Body of pancreas (tissue), 4 donors: ENCODE results near the gene SLC25A29. TPM values are rescaled to one million over a fixed set of nuclear protein-coding genes. Genes with fewer than 3 reads are reported as not detected.
A peak's percentile ranks its signal among the peaks of the same experiment; 100 is the strongest.

ENCODE experiments used
- ATAC-seq: fragments of 150-250 bp; one replicate; pipeline ENCODE4 v1.9.1; 2016
- DNase-seq, 4 donors: peaks; one replicate each; pipeline ENCODE4 v3.0.0-alpha.2; 2019
- H3K27ac ChIP-seq, 4 donors: fragments of 200-600 bp; sonication (generic); 1 replicate in 3 of 4; 2 replicates in 1 of 4; pipeline versions ENCODE4 v1.5.1 to v1.6.1; 2016 to 2019; ENCODE audit warnings: mild to moderate bottlenecking in 1 of 4, mixed read lengths in 1 of 4, moderate library complexity in 1 of 4
- H3K27me3 ChIP-seq, 2 donors: fragments of 200-600 bp; sonication (generic); one replicate each; pipeline ENCODE4 v1.6.0; 2016; ENCODE audit warnings: mild to moderate bottlenecking in 1 of 2
- H3K36me3 ChIP-seq, 2 donors: fragments of 200-600 bp; sonication (generic); replicated peaks in 1 of 2; 2 replicates each; pipeline ENCODE4 v1.5.1; 2016; ENCODE audit warnings: low read depth in 2 of 2; ENCODE audit not compliant: insufficient read depth in 1 of 2
- H3K4me1 ChIP-seq: fragments of 200-600 bp; sonication (generic); one replicate; pipeline ENCODE4 v1.6.0; 2016
- H3K4me3 ChIP-seq, 2 donors: fragments of 200-600 bp; sonication (generic); 1 replicate in 1 of 2; 2 replicates in 1 of 2; pipeline ENCODE4 v1.5.1; 2016 to 2019
- H3K9me3 ChIP-seq, 3 donors: fragments of 200-600 bp; sonication (generic); 1 replicate in 2 of 3; 2 replicates in 1 of 3; pipeline ENCODE4 v1.5.1; 2016
- CTCF ChIP-seq, 7 experiments: fragments of 450-650 bp in 4 of 7; fragments of 200-600 bp in 3 of 7; sonication (generic) in 3 of 7; IDR thresholded peaks; one replicate each; pipeline ENCODE4 v1.5.1; 2016 to 2019; ENCODE audit warnings: antibody characterized with exemption in 7 of 7
- POLR2A ChIP-seq, 3 donors: fragments of 450-650 bp; IDR thresholded peaks; one replicate each; pipeline ENCODE4 v1.6.1; 2016; ENCODE audit warnings: antibody characterized with exemption in 3 of 3, mild to moderate bottlenecking in 2 of 3
- WGBS, 2 donors: methylation state at CpG; one replicate each; pipeline ENCODE4 v1.1.5; 2017; 5-methylcytosine and 5-hydroxymethylcytosine counted together
- intact Hi-C: fragments of 100-400 bp; cut with DNase I; formaldehyde crosslinking; loops from one replicate; pipeline ENCODE4 v1.15.1; 2023
- total RNA-seq, 2 donors: library from RNA; depleted of rRNA; stranded (reverse); fragments of >200 nt; gene quantifications; one replicate each; pipeline ENCODE4 v1.1.0, GENCODE V29; 2016

Gene SLC25A29
- total RNA-seq, 2 donors from 2014 or later: 25.2 to 63.9 TPM

GRCh38 chr14:100296106-100296651 lies 10.1 kb downstream of the SLC25A29 start:
- H3K4me1 ChIP-seq: peaks cover 27% of the 10 kb centered on the region
- no peaks in the 10 kb centered on the region for H3K9me3 ChIP-seq
- no peaks in the 10 kb centered on the region for H3K27me3 ChIP-seq
- intact Hi-C loops: no loop called here
- H3K27ac ChIP-seq: no peak overlapping the region
- no peak overlapping the region for H3K4me3 ChIP-seq
- DNase-seq: no peak
- no peak for ATAC-seq
- TF ChIP-seq CTCF (IDR thresholded peaks at IDR 0.05) (no peak), POLR2A (IDR thresholded peaks at IDR 0.05) (no peak)
- WGBS, 2 donors: 82 to 85% methylated on average over 8 to 9 of the region's 9 CpGs
- H3K36me3 ChIP-seq: no peaks in the 10 kb centered on the region

GRCh38 chr14:100295376-100296105 lies 10.7 kb downstream of the SLC25A29 start:
- peaks cover 27% of the 10 kb centered on the region for H3K4me1 ChIP-seq
- H3K4me3 ChIP-seq: no peak overlapping the region
- TF ChIP-seq POLR2A (IDR thresholded peaks at IDR 0.05): no peak
- ATAC-seq (no peak), DNase-seq (no peak)
- WGBS, 2 donors: 89 to 93% methylated on average over 9 to 16 of the region's 16 CpGs
- H3K36me3 ChIP-seq: no peaks in the 10 kb centered on the region
- no peak overlapping the region for H3K27ac ChIP-seq
- H3K27me3 ChIP-seq: no peaks in the 10 kb centered on the region
- H3K9me3 ChIP-seq: no peaks in the 10 kb centered on the region
- intact Hi-C loops: no loop called here

GRCh38 chr14:100294963-100295330 lies 11.3 kb downstream of the SLC25A29 start:
- no peak for DNase-seq
- no peak for ATAC-seq
- TF ChIP-seq CTCF (IDR thresholded peaks at IDR 0.05) (no peak), POLR2A (IDR thresholded peaks at IDR 0.05) (no peak)
- no peaks in the 10 kb centered on the region for H3K36me3 ChIP-seq
- no peaks in the 10 kb centered on the region for H3K9me3 ChIP-seq
- peaks cover 27% of the 10 kb centered on the region for H3K4me1 ChIP-seq
- WGBS, 2 donors: 68 to 87% methylated on average over 2 of the region's 2 CpGs
- peak overlapping the region in 2 of 4 donors; percentile 13 to 22 for H3K27ac ChIP-seq
- H3K27me3 ChIP-seq: no peaks in the 10 kb centered on the region
- intact Hi-C loops: no loop called here
- no peak overlapping the region for H3K4me3 ChIP-seq

- ATAC-seq: no peak
- intact Hi-C loops: no loop called here
- Histone ChIP-seq H3K27ac (peak overlapping the region in 2 of 4 donors; percentile 13 to 22), H3K9me3 (no peaks in the 10 kb centered on the region), H3K4me1 (peaks cover 27% of the 10 kb centered on the region), H3K36me3 (no peaks in the 10 kb centered on the region), H3K27me3 (no peaks in the 10 kb centered on the region), H3K4me3 (no peak overlapping the region)
- TF ChIP-seq CTCF (IDR thresholded peaks at IDR 0.05) (no peak), POLR2A (IDR thresholded peaks at IDR 0.05) (no peak)
- DNase-seq: no peak
- WGBS, 2 donors: 72 to 73% methylated on average over 10 to 12 of the region's 12 CpGs
Measured at GRCh38 chr14:100294213-100294962, 11.9 kb downstream of the SLC25A29 start.

GRCh38 chr14:100293497-100294212 lies 12.6 kb downstream of the SLC25A29 start:
- Histone ChIP-seq H3K9me3 (no peaks in the 10 kb centered on the region), H3K36me3 (no peaks in the 10 kb centered on the region), H3K4me3 (no peak overlapping the region), H3K27me3 (no peaks in the 10 kb centered on the region), H3K27ac (peak overlapping the region in 1 of 4 donors; percentile 22), H3K4me1 (peaks cover 27% of the 10 kb centered on the region)
- WGBS, 2 donors: 71 to 80% methylated on average over 12 to 14 of the region's 14 CpGs
- TF ChIP-seq POLR2A (IDR thresholded peaks at IDR 0.05) (no peak), CTCF (IDR thresholded peaks at IDR 0.05) (no peak)
- peak; percentile 7 for ATAC-seq
- intact Hi-C loops: no loop called here
- DNase-seq: no peak
